ENCODE measurements around the gene KRTAP5-6.

The KRTAP5-6 gene

GRCh38 chr11:1745701-1746320, 48.8 kb downstream of the KRTAP5-6 start:
- FAIRE-seq: no peak
- DNase-seq (ENCODE audit: insufficient read length, low spot score): no peak

GRCh38 chr11:1746511-1746931, 49.5 kb downstream of the KRTAP5-6 start:
- no peak for DNase-seq (ENCODE audit: insufficient read length, low spot score)
- no peak for FAIRE-seq

- FAIRE-seq (no peak), DNase-seq (ENCODE audit: insufficient read length, low spot score) (no peak)
Observed at GRCh38 chr11:1746956-1747752, 50.2 kb downstream of the KRTAP5-6 start.

Measured in HTR-8/SVneo (cell line).